NT2/D1 (cell line): ENCODE results near the gene JPT1.
"Not testable (repeated sequence)": the region's sequence is repeated elsewhere in the genome, so short reads cannot be mapped to it uniquely, and the experiment has no call there.

ENCODE experiments used
- DNase-seq: peaks from one replicate; pipeline ENCODE4 v3.0.0-alpha.2; 2011; ENCODE audit warnings: low read depth, low spot score
- H3K27me3 ChIP-seq: 2 replicates; pipeline ENCODE4 v1.6.0; 2011; ENCODE audit warnings: mild to moderate bottlenecking; ENCODE audit not compliant: insufficient read length, insufficient read depth
- H3K36me3 ChIP-seq: 2 replicates; pipeline ENCODE4 v1.6.1; 2011; ENCODE audit warnings: mild to moderate bottlenecking, low read length, mixed read lengths; ENCODE audit not compliant: insufficient read depth, insufficient read length
- H3K4me1 ChIP-seq: 2 replicates; pipeline ENCODE4 v1.5.1; 2011; ENCODE audit not compliant: insufficient read depth, insufficient read length
- H3K4me3 ChIP-seq: 2 replicates; pipeline ENCODE4 v1.5.1; 2011; ENCODE audit warnings: low read depth; ENCODE audit not compliant: insufficient read length
- H3K9ac ChIP-seq: 2 replicates; pipeline ENCODE4 v1.6.0; 2011; ENCODE audit warnings: low read depth; ENCODE audit not compliant: insufficient read length
- H3K9me3 ChIP-seq: 2 replicates; pipeline ENCODE4 v1.5.1; 2011; ENCODE audit warnings: mild to moderate bottlenecking, low read length; ENCODE audit not compliant: insufficient read depth
- SUZ12 ChIP-seq: IDR thresholded peaks from 2 replicates; pipeline ENCODE4 v1.6.1; 2011; ENCODE audit not compliant: insufficient read length, insufficient read depth; ENCODE audit errors: extremely low read depth
- YY1 ChIP-seq: IDR thresholded peaks from 2 replicates; pipeline ENCODE4 v1.6.1; 2011; ENCODE audit not compliant: insufficient read length, insufficient read depth
- ZNF274 ChIP-seq: IDR thresholded peaks from 2 replicates; pipeline ENCODE4 v1.6.1; 2011; ENCODE audit warnings: mild to moderate bottlenecking, low read depth, low read length

The JPT1 gene

DNA sequence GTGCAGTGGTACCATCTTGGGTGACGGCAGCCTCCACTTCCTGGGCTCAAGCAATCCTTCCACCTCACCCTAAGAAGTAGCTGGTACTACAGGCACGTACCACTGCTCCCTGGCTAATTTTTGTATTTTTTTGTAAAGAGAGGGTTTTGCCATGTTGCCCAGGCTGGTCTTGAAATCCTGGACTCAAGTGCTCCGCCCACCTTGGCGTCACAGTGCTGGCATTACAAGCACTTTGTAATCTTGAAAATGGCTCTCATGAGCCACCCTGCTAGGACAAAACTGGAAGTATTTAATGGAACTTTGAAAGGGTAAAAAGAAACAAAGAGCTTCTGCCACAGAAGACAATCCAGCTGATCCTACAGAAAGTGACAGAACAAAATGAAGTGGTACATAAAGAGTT, 19.2 kb upstream of the JPT1 start:
- peaks cover 90% of the 10 kb centered on the region for H3K36me3 ChIP-seq
- H3K4me3 ChIP-seq = no peak overlapping the region
- no peak for DNase-seq
- H3K9me3 ChIP-seq = no peaks in the 10 kb centered on the region
- TF ChIP-seq SUZ12 (no peak), YY1 (no peak), ZNF274 (no peak)
- H3K4me1 ChIP-seq = peaks cover 2% of the 10 kb centered on the region
- H3K9ac ChIP-seq = no peak overlapping the region
- H3K27me3 ChIP-seq = no peaks in the 10 kb centered on the region

DNA sequence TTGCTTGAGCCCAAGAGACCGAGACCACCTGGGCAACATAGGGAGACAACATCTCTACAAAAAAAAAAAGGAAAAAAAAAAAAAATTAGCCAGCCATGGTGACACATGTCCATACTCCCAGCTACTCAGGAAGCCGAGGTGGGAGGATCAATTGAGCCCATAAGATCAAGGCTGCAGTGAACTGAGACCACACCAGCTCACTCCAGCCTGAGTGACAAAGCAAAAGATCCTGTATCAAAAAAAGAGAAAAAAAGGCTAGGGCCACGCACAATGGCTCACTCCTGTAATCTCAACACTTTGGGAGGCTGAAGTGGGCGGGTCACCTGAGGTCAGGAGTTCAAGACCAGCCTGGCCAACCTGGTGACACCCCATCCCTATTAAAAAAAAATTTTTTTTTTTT, 14.7 kb upstream of the JPT1 start:
- DNase-seq = no peak
- TF ChIP-seq YY1 = no peak
- TF ChIP-seq SUZ12 = no peak
- no peak for TF ChIP-seq ZNF274
- no peak overlapping the region for H3K9ac ChIP-seq
- H3K4me1 ChIP-seq = no peaks in the 10 kb centered on the region
- no peaks in the 10 kb centered on the region for H3K27me3 ChIP-seq
- H3K9me3 ChIP-seq = no peaks in the 10 kb centered on the region
- H3K36me3 ChIP-seq = peaks cover 72% of the 10 kb centered on the region
- H3K4me3 ChIP-seq = no peak overlapping the region

DNA sequence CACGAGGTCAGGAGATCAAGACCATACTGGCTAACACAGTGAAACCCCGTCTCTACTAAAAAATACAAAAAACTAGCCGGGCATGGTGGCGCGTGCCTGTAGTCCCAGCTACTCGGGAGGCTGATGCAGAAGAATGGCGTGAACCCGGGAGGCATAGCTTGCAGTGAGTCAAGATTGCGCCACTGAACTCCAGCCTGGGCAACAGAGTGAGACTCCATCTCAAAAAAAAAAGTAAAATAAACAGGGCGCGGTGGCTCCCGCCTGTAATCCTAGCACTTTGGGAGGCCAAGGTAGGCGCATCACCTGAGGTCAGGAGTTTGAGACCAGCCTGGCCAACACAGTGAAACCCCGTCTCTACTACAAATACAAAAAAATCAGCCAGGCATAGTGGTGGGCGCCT, 10.3 kb upstream of the JPT1 start:
- not testable (repeated sequence) for H3K9ac ChIP-seq, H3K4me1 ChIP-seq, H3K9me3 ChIP-seq, H3K27me3 ChIP-seq, DNase-seq, H3K4me3 ChIP-seq
- H3K36me3 ChIP-seq = peaks cover 43% of the 10 kb centered on the region

DNA sequence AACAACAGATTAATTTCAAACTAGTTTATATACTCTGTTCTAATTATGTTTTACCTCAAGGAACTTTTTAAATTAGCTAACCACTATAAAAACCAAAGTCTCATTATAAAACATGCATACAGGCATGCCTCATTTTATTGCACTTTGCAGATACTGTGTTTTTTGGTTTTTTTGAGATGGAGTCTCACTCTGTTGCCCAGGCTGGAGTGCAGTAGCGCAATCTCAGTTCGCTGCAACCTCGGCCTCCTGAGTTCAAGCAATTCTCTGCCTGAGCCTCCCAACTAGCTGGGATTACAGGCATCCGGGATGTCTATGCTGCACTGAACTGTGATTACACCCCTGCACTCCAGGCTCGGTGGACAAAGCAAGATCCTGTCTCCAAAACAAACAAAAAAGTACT, 8.8 kb upstream of the JPT1 start:
- no peak overlapping the region for H3K4me3 ChIP-seq
- no peak overlapping the region for H3K9ac ChIP-seq
- H3K4me1 ChIP-seq = no peaks in the 10 kb centered on the region
- H3K36me3 ChIP-seq = peaks cover 33% of the 10 kb centered on the region
- DNase-seq = no peak
- H3K27me3 ChIP-seq = no peaks in the 10 kb centered on the region
- TF ChIP-seq YY1 (no peak), ZNF274 (no peak), SUZ12 (no peak)
- no peaks in the 10 kb centered on the region for H3K9me3 ChIP-seq

DNA sequence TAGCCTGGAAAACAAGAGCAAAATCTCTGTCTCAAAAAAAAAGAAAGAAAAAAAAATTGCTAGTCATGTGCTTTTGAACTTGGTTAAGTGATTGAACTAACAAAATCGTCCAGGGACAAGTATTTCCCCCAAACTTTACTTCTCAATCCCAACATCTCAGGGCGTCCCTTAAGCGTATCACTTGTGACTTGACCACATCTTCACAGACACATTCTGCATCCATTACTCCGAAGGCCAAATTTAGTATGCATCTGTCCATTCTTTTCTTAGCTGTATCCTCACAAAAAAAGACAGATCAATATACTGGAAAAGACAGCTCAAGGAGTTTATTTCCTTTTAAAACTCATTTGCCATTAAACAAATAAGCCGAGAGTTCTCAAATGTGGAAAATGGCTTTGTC, 5.9 kb upstream of the JPT1 start:
- peaks cover 12% of the 10 kb centered on the region for H3K36me3 ChIP-seq
- no peaks in the 10 kb centered on the region for H3K9me3 ChIP-seq
- no peak for DNase-seq
- no peak overlapping the region for H3K9ac ChIP-seq
- TF ChIP-seq ZNF274 (no peak), SUZ12 (no peak), YY1 (no peak)
- H3K4me1 ChIP-seq = no peaks in the 10 kb centered on the region
- no peak overlapping the region for H3K4me3 ChIP-seq
- H3K27me3 ChIP-seq = no peaks in the 10 kb centered on the region

DNA sequence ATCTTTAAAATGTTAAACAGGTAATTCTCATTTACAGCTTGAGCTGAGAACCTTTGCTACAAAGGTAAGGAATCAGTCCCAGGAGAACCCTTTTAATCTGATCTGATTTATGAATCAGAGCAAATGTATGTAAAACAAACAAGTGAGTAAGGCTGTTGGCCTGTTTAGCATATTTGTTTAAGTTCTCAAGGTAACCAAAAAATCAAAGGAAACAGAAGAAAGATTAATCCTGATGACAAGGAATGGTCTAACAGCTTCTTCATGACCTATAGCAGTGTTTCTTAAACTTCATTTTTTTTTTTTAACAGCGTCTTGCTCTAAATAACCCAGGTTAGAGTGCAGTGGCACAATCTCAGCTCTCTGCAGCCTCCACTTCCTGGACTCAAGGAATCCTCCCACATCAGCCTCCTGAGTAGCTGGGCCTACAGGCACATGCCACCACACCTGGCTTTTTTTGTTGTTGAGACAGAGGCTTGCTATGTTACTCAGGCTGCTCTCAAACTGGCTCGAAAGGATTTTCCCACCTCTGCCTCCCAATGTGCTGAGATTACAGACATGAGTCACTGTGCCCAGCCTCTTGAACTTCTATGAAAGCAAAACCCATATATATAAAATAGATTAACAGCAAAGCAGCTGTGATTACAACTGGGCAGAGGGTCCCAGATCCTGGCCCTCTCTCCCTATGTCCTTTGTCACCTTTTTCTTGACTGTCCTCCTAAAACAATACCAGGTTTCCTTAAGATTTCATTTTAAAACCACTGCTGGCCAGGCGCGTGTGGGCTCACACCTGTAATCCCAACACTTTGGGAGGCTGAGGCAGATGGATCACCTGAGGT, 5.1 kb upstream of the JPT1 start:
- DNase-seq = no peak
- TF ChIP-seq YY1 (no peak), ZNF274 (no peak), SUZ12 (no peak)
- Histone ChIP-seq H3K4me3 (no peak overlapping the region), H3K27me3 (no peaks in the 10 kb centered on the region), H3K4me1 (peaks cover 2% of the 10 kb centered on the region), H3K9ac (no peak overlapping the region), H3K9me3 (no peaks in the 10 kb centered on the region), H3K36me3 (peaks cover 12% of the 10 kb centered on the region)

DNA sequence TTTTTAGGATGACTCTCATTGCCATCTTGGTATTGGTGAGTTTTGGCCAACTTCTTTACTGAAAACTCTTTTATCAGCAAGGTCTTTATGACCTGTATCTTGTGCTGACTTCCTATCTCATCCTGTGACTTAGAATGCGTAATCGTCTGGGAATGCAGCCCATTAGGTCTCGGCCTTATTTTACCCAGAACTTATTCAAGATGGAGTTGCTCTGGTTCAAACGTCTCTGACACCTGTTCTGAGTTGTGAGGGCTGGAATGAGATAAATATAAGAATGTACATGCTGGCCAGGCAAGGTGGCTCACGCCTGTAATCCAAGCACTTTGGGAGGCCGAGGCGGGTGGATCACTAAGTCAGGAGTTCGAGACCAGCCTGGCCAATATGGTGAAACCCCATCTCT, 4.2 kb upstream of the JPT1 start:
- DNase-seq, H3K27me3 ChIP-seq, H3K4me1 ChIP-seq, H3K9me3 ChIP-seq, H3K36me3 ChIP-seq, H3K4me3 ChIP-seq, H3K9ac ChIP-seq: not testable (repeated sequence)

DNA sequence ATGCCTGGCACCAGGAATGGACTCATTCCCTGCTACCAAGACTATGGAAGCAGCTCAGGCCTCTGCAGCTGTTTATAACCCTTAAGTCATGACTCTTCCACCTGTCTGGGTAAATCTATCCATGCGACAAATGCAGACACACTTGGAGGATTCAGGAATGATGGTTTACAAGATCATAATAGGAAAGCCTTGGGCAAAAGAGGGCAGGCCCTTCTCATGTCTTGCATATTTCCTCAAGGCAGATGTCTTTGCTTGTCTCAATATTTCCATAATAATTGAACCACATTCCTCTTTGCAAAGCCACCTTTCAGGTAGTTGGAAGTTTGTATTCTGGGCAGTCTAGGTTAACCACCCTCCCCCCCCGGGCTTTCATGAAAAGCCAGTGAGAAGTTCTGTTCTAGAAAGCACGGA, 884 bp upstream of the JPT1 start:
- no peak for DNase-seq
- no peaks in the 10 kb centered on the region for H3K9me3 ChIP-seq
- peak overlapping the region; percentile 13 for H3K9ac ChIP-seq
- H3K27me3 ChIP-seq = no peaks in the 10 kb centered on the region
- H3K4me1 ChIP-seq = peaks cover 2% of the 10 kb centered on the region
- peaks cover 18% of the 10 kb centered on the region for H3K36me3 ChIP-seq
- no peak overlapping the region for H3K4me3 ChIP-seq
- TF ChIP-seq YY1 = no peak
- no peak for TF ChIP-seq SUZ12
- no peak for TF ChIP-seq ZNF274
